ENCODE measurements around the gene PPM1G.

PPM1G gene

DNA sequence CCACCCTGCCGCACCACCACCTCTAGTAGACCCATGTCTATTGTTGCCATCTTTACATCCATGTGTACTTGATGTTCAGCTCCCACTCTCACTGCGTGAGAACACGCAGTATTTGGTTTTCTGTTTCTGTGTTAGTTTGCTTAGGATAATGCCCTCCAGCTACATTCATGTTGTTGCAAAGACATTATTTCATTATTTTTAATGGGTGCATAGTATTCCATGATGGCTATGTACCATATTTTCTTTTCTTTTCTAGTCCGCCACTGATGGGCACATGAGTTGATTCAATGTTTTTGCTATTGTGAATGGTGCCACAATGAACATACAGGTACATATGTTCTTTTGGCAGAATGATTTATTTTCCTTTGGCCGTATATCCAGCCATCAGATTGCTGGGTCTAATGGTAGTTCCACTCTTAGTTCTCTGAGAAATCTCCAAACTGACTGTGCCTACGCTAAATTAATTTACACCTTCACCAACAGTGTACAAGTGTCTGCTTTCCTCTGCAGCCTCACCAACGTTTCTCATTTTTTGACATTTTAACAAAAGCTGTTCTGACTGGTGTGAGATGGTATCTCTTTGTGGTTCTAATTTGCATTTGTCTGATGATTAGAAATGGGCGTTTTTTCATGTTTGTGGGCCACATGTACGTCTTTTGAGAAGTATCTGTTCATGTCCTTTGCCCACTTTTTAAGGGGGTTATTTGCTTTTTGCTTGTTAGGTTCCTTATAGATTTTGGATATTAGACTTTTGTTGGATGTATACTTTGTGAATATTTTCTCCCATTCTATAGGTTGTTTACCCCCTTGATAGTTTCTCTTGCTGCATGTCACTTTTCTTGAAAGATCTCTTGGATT is 18.3 kb downstream of the PPM1G start:
- Histone ChIP-seq H4K20me1 (ENCODE audit: insufficient read depth, low read length) (peaks cover 62% of the 10 kb centered on the region), H2AFZ (ENCODE audit: low read depth, low read length) (no peak overlapping the region), H3K9me3 (ENCODE audit: insufficient read depth, low read length, severe bottlenecking) (no peaks in the 10 kb centered on the region), H3K79me2 (ENCODE audit: insufficient read depth, low read length) (peaks cover 91% of the 10 kb centered on the region), H3K4me1 (ENCODE audit: insufficient read depth, low read length) (no peaks in the 10 kb centered on the region), H3K9ac (ENCODE audit: low read depth, low read length) (no peak overlapping the region), H3K4me3 (ENCODE audit: low read depth in 1 of 2, low read length in 2 of 2) (no peak overlapping the region), H3K27me3 (ENCODE audit: insufficient read depth, low read length, poor library complexity) (no peaks in the 10 kb centered on the region), H3K27ac (ENCODE audit: low read length) (no peak overlapping the region), H3K4me2 (ENCODE audit: insufficient read depth, low read length) (no peak overlapping the region), H3K36me3 (ENCODE audit: insufficient read depth, low read length) (peaks cover 39% of the 10 kb centered on the region)
- DNase-seq (no peak), ATAC-seq (ENCODE audit: insufficient read depth, low read depth) (no peak)
- TF ChIP-seq EZH2 (IDR thresholded peaks at IDR 0.05; ENCODE audit: borderline replicate concordance, low read depth, low read length, severe bottlenecking), result no peak
- TF ChIP-seq, protein P1, sequence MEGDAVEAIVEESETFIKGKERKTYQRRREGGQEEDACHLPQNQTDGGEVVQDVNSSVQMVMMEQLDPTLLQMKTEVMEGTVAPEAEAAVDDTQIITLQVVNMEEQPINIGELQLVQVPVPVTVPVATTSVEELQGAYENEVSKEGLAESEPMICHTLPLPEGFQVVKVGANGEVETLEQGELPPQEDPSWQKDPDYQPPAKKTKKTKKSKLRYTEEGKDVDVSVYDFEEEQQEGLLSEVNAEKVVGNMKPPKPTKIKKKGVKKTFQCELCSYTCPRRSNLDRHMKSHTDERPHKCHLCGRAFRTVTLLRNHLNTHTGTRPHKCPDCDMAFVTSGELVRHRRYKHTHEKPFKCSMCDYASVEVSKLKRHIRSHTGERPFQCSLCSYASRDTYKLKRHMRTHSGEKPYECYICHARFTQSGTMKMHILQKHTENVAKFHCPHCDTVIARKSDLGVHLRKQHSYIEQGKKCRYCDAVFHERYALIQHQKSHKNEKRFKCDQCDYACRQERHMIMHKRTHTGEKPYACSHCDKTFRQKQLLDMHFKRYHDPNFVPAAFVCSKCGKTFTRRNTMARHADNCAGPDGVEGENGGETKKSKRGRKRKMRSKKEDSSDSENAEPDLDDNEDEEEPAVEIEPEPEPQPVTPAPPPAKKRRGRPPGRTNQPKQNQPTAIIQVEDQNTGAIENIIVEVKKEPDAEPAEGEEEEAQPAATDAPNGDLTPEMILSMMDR (IDR thresholded peaks at IDR 0.05; ENCODE audit: borderline replicate concordance, extremely low read depth, low read length, poor library complexity, severe bottlenecking), result no peak

- peaks cover 41% of the 10 kb centered on the region for H3K4me1 ChIP-seq (ENCODE audit: insufficient read depth, low read length)
- peaks cover 78% of the 10 kb centered on the region for H3K36me3 ChIP-seq (ENCODE audit: insufficient read depth, low read length)
- H4K20me1 ChIP-seq (ENCODE audit: insufficient read depth, low read length), result peaks cover 29% of the 10 kb centered on the region; the same call in 1 of the 2 replicates
- H2AFZ ChIP-seq (ENCODE audit: low read depth, low read length), result no peak overlapping the region
- peak overlapping the region; percentile 71; the same call in 1 of the 2 replicates for H3K9ac ChIP-seq (ENCODE audit: low read depth, low read length)
- ATAC-seq (ENCODE audit: insufficient read depth, low read depth) (no peak), DNase-seq (no peak)
- TF ChIP-seq, protein P1 (IDR thresholded peaks at IDR 0.05; ENCODE audit: borderline replicate concordance, extremely low read depth, low read length, poor library complexity, severe bottlenecking), result no peak
- TF ChIP-seq EZH2 (IDR thresholded peaks at IDR 0.05; ENCODE audit: borderline replicate concordance, low read depth, low read length, severe bottlenecking), result no peak
- peak overlapping the region; percentile 91; the same call in 1 of the 2 replicates for H3K27ac ChIP-seq (ENCODE audit: low read length)
- H3K9me3 ChIP-seq (ENCODE audit: insufficient read depth, low read length, severe bottlenecking), result no peaks in the 10 kb centered on the region
- peak overlapping the region in 1 of 2 experiments; percentile 75; a peak in 1 of 4 replicates for H3K4me3 ChIP-seq (ENCODE audit: low read depth in 1 of 2, low read length in 2 of 2)
- H3K27me3 ChIP-seq (ENCODE audit: insufficient read depth, low read length, poor library complexity), result no peaks in the 10 kb centered on the region
- peaks cover 37% of the 10 kb centered on the region for H3K79me2 ChIP-seq (ENCODE audit: insufficient read depth, low read length)
- H3K4me2 ChIP-seq (ENCODE audit: insufficient read depth, low read length), result peak overlapping the region; percentile 69; the same call in 1 of the 2 replicates
These were observed 27.7 kb downstream of the PPM1G start for GRCh38 chr2:27381577-27382181.

GRCh38 chr2:27380626-27381545 is 28.5 kb downstream of the PPM1G start, which contains the start of gene ZNF513:
Gene ZNF513, minus strand, starts transcription at chr2:27380734. Its CDS starts 208 bp downstream, at chr2:27380526.
- no peak for TF ChIP-seq EZH2 (IDR thresholded peaks at IDR 0.05; ENCODE audit: borderline replicate concordance, low read depth, low read length, severe bottlenecking)
- TF ChIP-seq, protein P1 (IDR thresholded peaks at IDR 0.05; ENCODE audit: borderline replicate concordance, extremely low read depth, low read length, poor library complexity, severe bottlenecking), result no peak
- H3K27ac ChIP-seq (ENCODE audit: low read length), result peak within 1 kb of the TSS; percentile 91
- ATAC-seq (ENCODE audit: insufficient read depth, low read depth) (peak; percentile 89), DNase-seq (peak; percentile 90)
- peaks cover 39% of the 10 kb centered on the region for H3K79me2 ChIP-seq (ENCODE audit: insufficient read depth, low read length)
- H4K20me1 ChIP-seq (ENCODE audit: insufficient read depth, low read length), result peaks cover 26% of the 10 kb centered on the region; the same call in 1 of the 2 replicates
- no peaks in the 10 kb centered on the region for H3K9me3 ChIP-seq (ENCODE audit: insufficient read depth, low read length, severe bottlenecking)
- H3K27me3 ChIP-seq (ENCODE audit: insufficient read depth, low read length, poor library complexity), result no peaks in the 10 kb centered on the region
- peak within 1 kb of the TSS; percentile 71 for H3K9ac ChIP-seq (ENCODE audit: low read depth, low read length)
- peak within 1 kb of the TSS; percentile 40 to 75; a peak in 3 of 4 replicates for H3K4me3 ChIP-seq (ENCODE audit: low read depth in 1 of 2, low read length in 2 of 2)
- peaks cover 78% of the 10 kb centered on the region for H3K36me3 ChIP-seq (ENCODE audit: insufficient read depth, low read length)
- H3K4me2 ChIP-seq (ENCODE audit: insufficient read depth, low read length), result peak within 1 kb of the TSS; percentile 69
- H3K4me1 ChIP-seq (ENCODE audit: insufficient read depth, low read length), result peaks cover 41% of the 10 kb centered on the region
- peak within 1 kb of the TSS; percentile 89 for H2AFZ ChIP-seq (ENCODE audit: low read depth, low read length)

All from DND-41 (cell line).